Duodenal mucosa (tissue), 2 donors: ENCODE measurements around the gene TACC2.
"Not testable (repeated sequence)": the region's sequence is repeated elsewhere in the genome, so short reads cannot be mapped to it uniquely, and the experiment has no call there.

Source experiments
- H3K27ac ChIP-seq: one replicate; pipeline ENCODE4 v1.7.0; 2013; ENCODE audit warnings: low read depth, low read length
- H3K27me3 ChIP-seq, 2 donors: one replicate each; pipeline ENCODE4 v1.7.0; 2013; ENCODE audit warnings: low read length in 2 of 2, control low read depth in 1 of 2; ENCODE audit not compliant: insufficient read depth in 2 of 2, control insufficient read depth in 1 of 2
- H3K36me3 ChIP-seq, 2 donors: one replicate each; pipeline ENCODE4 v1.7.0; 2013; ENCODE audit warnings: low read length in 2 of 2, control low read depth in 1 of 2; ENCODE audit not compliant: insufficient read depth in 2 of 2, control insufficient read depth in 1 of 2
- H3K4me1 ChIP-seq, 2 donors: one replicate each; pipeline ENCODE4 v1.7.0; 2013; ENCODE audit warnings: low read length in 2 of 2, control low read depth in 1 of 2; ENCODE audit not compliant: insufficient read depth in 2 of 2, control insufficient read depth in 1 of 2
- H3K4me3 ChIP-seq, 2 donors: one replicate each; pipeline ENCODE4 v1.7.0; 2013; ENCODE audit warnings: low read length in 2 of 2, low read depth in 1 of 2
- H3K9ac ChIP-seq, 2 donors: one replicate each; pipeline ENCODE4 v1.7.0; 2013; ENCODE audit warnings: low read length in 2 of 2, low read depth in 1 of 2
- H3K9me3 ChIP-seq, 2 donors: one replicate each; pipeline ENCODE4 v1.7.0; 2013; ENCODE audit warnings: low read length in 2 of 2, control low read depth in 1 of 2; ENCODE audit not compliant: control insufficient read depth in 1 of 2

Gene TACC2

GRCh38 chr10:121956111-121957061 is 32.6 kb upstream of the TACC2 start:
- Histone ChIP-seq H3K4me3 (no peak overlapping the region), H3K27me3 (no peaks in the 10 kb centered on the region), H3K9me3 (no peaks in the 10 kb centered on the region), H3K9ac (no peak overlapping the region), H3K36me3 (peaks cover 4 to 29% of the 10 kb centered on the region in 2 donors), H3K4me1 (no peaks in the 10 kb centered on the region), H3K27ac (no peak overlapping the region)

GRCh38 chr10:121959671-121960070 is 29.3 kb upstream of the TACC2 start:
- Histone ChIP-seq H3K4me3 (no peak overlapping the region), H3K9ac (no peak overlapping the region), H3K27me3 (no peaks in the 10 kb centered on the region), H3K9me3 (no peaks in the 10 kb centered on the region), H3K4me1 (no peaks in the 10 kb centered on the region), H3K27ac (no peak overlapping the region), H3K36me3 (peaks cover 4 to 36% of the 10 kb centered on the region in 2 donors)

GRCh38 chr10:121961456-121961855 is 27.5 kb upstream of the TACC2 start:
- Histone ChIP-seq H3K4me3 (no peak overlapping the region), H3K36me3 (peaks cover 14 to 43% of the 10 kb centered on the region in 2 donors), H3K4me1 (no peaks in the 10 kb centered on the region), H3K27me3 (no peaks in the 10 kb centered on the region), H3K9me3 (no peaks in the 10 kb centered on the region), H3K27ac (no peak overlapping the region), H3K9ac (no peak overlapping the region)

GRCh38 chr10:121965996-121966395 is 23.0 kb upstream of the TACC2 start:
- no peaks in the 10 kb centered on the region for H3K4me1 ChIP-seq
- no peaks in the 10 kb centered on the region for H3K9me3 ChIP-seq
- H3K36me3 ChIP-seq, result peaks cover 34 to 53% of the 10 kb centered on the region in 2 donors
- H3K27me3 ChIP-seq, result no peaks in the 10 kb centered on the region
- H3K9ac ChIP-seq, result no peak overlapping the region
- no peak overlapping the region for H3K4me3 ChIP-seq
- H3K27ac ChIP-seq, result no peak overlapping the region

GRCh38 chr10:121969086-121969485 is 19.9 kb upstream of the TACC2 start:
- H3K4me3 ChIP-seq, H3K9ac ChIP-seq: not testable (repeated sequence)
- H3K36me3 ChIP-seq, result peaks cover 34 to 48% of the 10 kb centered on the region in 2 donors

GRCh38 chr10:121974019-121974534 is 14.9 kb upstream of the TACC2 start:
- no peaks in the 10 kb centered on the region for H3K9me3 ChIP-seq
- H3K27me3 ChIP-seq, result no peaks in the 10 kb centered on the region
- peak overlapping the region; percentile 72 to 92 for H3K9ac ChIP-seq
- H3K4me3 ChIP-seq, result peak overlapping the region; percentile 81 to 84
- peaks cover 5 to 9% of the 10 kb centered on the region in 2 donors for H3K36me3 ChIP-seq
- H3K27ac ChIP-seq, result peak overlapping the region; percentile 94
- H3K4me1 ChIP-seq, result peaks cover 10 to 20% of the 10 kb centered on the region in 2 donors

More at GRCh38 chr10:121969086-121969485, 19.9 kb upstream of the TACC2 start:
- not testable (repeated sequence) for H3K9me3 ChIP-seq, H3K27me3 ChIP-seq, H3K27ac ChIP-seq
- H3K4me1 ChIP-seq, result peaks cover 10% of the 10 kb centered on the region in 2 donors

GRCh38 chr10:121974535-121975294 is 14.2 kb upstream of the TACC2 start, which contains the start of gene NSMCE4A:
TSS of gene NSMCE4A (minus strand) at chr10:121975217. CDS start at chr10:121975165, 52 bp downstream.
- peaks cover 10 to 20% of the 10 kb centered on the region in 2 donors for H3K4me1 ChIP-seq
- H3K27me3 ChIP-seq, result no peaks in the 10 kb centered on the region
- peak within 1 kb of the TSS; percentile 77 to 92 for H3K9ac ChIP-seq
- no peaks in the 10 kb centered on the region for H3K9me3 ChIP-seq
- H3K36me3 ChIP-seq, result peaks cover 5 to 8% of the 10 kb centered on the region in 2 donors
- peak within 1 kb of the TSS; percentile 94 for H3K27ac ChIP-seq
- H3K4me3 ChIP-seq, result peak within 1 kb of the TSS; percentile 81 to 84

- Histone ChIP-seq H3K27me3 (no peaks in the 10 kb centered on the region), H3K27ac (peak overlapping the region; percentile 94), H3K9ac (peak overlapping the region; percentile 48 to 92), H3K9me3 (no peaks in the 10 kb centered on the region), H3K36me3 (peaks cover 3 to 6% of the 10 kb centered on the region in 2 donors), H3K4me3 (peak overlapping the region; percentile 81 to 84), H3K4me1 (peaks cover 10 to 20% of the 10 kb centered on the region in 2 donors)
Observed at GRCh38 chr10:121975295-121976086, 13.5 kb upstream of the TACC2 start.

GRCh38 chr10:121976607-121977006 is 12.4 kb upstream of the TACC2 start:
- Histone ChIP-seq H3K9ac (no peak overlapping the region), H3K27ac (no peak overlapping the region), H3K4me3 (no peak overlapping the region), H3K36me3 (peaks cover 0 to 1% of the 10 kb centered on the region in 2 donors), H3K4me1 (peaks cover 10 to 20% of the 10 kb centered on the region in 2 donors), H3K9me3 (no peaks in the 10 kb centered on the region), H3K27me3 (no peaks in the 10 kb centered on the region)
